MCF 10A (cell line): ENCODE results near the gene KCNE3. TPM values are rescaled to one million over a fixed set of nuclear protein-coding genes. Genes with fewer than 3 reads are reported as not detected.

Source experiments
- BruUV-seq: library from RNA; stranded (reverse); fragments of 400-500 nt; replicated peaks from 2 replicates; lab custom pipeline; 2021; lab: Mats Ljungman, UMichigan
- CTCF ChIA-PET: fragments of 300-600 bp; sonication (Branson Sonifier 250); formaldehyde crosslinking; extraction: SDS; loops from one replicate; lab custom pipeline; 2021; ENCODE audit warnings: antibody characterized with exemption, inconsistent platforms; lab: Yijun Ruan, JAX
- POLR2A ChIA-PET: fragments of 300-600, 350-650 bp; sonication (Branson Sonifier 250); formaldehyde crosslinking; extraction: SDS; loops from one replicate; lab custom pipeline; 2020; ENCODE audit warnings: antibody characterized with exemption, inconsistent platforms; lab: Yijun Ruan, JAX
- DNase-seq: peaks from one replicate; pipeline ENCODE4 v3.0.0-alpha.2; 2018; ENCODE audit not compliant: unreplicated experiment
- H3K27ac Mint-ChIP-seq: one replicate; pipeline ENCODE4 v1.8.0; 2022; ENCODE audit warnings: mild to moderate bottlenecking, low read depth, mixed read lengths; ENCODE audit not compliant: unreplicated experiment
- H3K27me3 Mint-ChIP-seq: one replicate; pipeline ENCODE4 v1.8.0; 2022; ENCODE audit warnings: mixed read lengths; ENCODE audit not compliant: insufficient read depth, unreplicated experiment
- H3K36me3 Mint-ChIP-seq: one replicate; pipeline ENCODE4 v1.8.0; 2022; ENCODE audit warnings: mild to moderate bottlenecking, moderate library complexity, mixed read lengths; ENCODE audit not compliant: insufficient read depth, unreplicated experiment
- H3K4me1 Mint-ChIP-seq: one replicate; pipeline ENCODE4 v1.8.0; 2022; ENCODE audit warnings: mixed read lengths; ENCODE audit not compliant: insufficient read depth, unreplicated experiment
- H3K4me3 Mint-ChIP-seq: one replicate; pipeline ENCODE4 v1.8.0; 2022; ENCODE audit warnings: mild to moderate bottlenecking, moderate library complexity, mixed read lengths; ENCODE audit not compliant: unreplicated experiment
- H3K9me3 Mint-ChIP-seq: one replicate; pipeline ENCODE4 v1.8.0; 2022; ENCODE audit warnings: mixed read lengths; ENCODE audit not compliant: unreplicated experiment
- intact Hi-C: fragments of 100-400 bp; cut with micrococcal nuclease; formaldehyde crosslinking; loops from 2 replicates; pipeline ENCODE4 v1.14.1; 2022
- total RNA-seq: library from RNA; stranded (reverse); gene quantifications from 2 replicates; pipeline ENCODE4 v1.2.3, GENCODE V29; 2022
- TF ChIP-seq, protein P1 (sequence below): fragments of 200-600 bp; IDR thresholded peaks from one replicate; pipeline ENCODE4 v1.8.0; 2022; ENCODE audit warnings: antibody characterized with exemption, mild to moderate bottlenecking; ENCODE audit not compliant: unreplicated experiment

The KCNE3 gene
- total RNA-seq, 1 experiment from 2014 or later = not detected

DNA sequence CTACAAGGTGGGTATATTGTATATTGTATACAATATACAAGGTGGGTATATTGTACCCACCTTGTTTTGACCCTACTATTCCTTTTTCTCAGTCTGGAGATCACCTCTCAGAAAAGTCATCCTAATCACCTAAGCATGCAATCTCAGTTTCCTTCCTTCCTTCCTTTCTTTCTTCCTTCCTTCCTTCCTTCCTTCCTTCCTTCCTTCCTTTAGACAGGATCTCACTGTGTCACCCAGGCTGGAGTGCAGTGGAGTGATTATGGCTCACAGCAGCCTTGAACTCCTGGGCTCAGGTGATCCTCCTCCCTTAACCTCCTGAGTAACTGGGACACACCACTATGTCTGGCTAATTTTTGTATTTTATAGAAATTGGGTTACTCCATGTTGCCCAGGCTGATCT is 1.2 kb upstream of the KCNE3 start:
- Mint-ChIP-seq H3K9me3 (no peaks in the 10 kb centered on the region), H3K4me3 (no peak overlapping the region), H3K4me1 (no peaks in the 10 kb centered on the region), H3K27ac (no peak overlapping the region), H3K36me3 (no peaks in the 10 kb centered on the region), H3K27me3 (no peaks in the 10 kb centered on the region)
- POLR2A ChIA-PET = no interaction called here
- TF ChIP-seq, protein P1, sequence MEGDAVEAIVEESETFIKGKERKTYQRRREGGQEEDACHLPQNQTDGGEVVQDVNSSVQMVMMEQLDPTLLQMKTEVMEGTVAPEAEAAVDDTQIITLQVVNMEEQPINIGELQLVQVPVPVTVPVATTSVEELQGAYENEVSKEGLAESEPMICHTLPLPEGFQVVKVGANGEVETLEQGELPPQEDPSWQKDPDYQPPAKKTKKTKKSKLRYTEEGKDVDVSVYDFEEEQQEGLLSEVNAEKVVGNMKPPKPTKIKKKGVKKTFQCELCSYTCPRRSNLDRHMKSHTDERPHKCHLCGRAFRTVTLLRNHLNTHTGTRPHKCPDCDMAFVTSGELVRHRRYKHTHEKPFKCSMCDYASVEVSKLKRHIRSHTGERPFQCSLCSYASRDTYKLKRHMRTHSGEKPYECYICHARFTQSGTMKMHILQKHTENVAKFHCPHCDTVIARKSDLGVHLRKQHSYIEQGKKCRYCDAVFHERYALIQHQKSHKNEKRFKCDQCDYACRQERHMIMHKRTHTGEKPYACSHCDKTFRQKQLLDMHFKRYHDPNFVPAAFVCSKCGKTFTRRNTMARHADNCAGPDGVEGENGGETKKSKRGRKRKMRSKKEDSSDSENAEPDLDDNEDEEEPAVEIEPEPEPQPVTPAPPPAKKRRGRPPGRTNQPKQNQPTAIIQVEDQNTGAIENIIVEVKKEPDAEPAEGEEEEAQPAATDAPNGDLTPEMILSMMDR = no peak
- no peak for DNase-seq
- intact Hi-C loops = no loop called here
- BruUV-seq = no TSS peak
- CTCF ChIA-PET = interaction anchor here (1.2 to 1.3 kb wide), 2 partner anchors 11 to 19 kb away, joined by 5 to 6 read pairs; no protein-coding TSS in a partner anchor

DNA sequence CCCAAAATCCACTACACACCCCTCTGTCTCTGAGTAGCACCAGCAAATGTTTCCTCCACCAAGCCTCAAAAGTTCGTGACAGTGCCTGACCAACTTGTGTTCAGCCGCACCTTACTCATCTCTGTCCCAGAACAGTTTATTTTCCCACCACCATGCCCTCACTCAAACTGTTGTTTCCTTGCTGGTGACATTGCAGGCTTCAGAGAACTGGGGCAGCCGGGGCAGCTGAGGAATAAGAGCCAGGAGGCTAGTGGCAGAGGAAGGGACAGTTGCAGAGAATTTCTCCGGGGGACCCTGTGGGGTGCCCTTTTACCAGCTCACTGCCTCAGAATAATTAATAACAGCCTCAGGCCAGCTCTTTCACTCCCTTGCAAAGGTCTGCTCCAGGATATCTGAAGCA is 709 bp upstream of the KCNE3 start:
- ChIA-PET POLR2A (no interaction called here), CTCF (interaction anchor here (1.2 to 1.3 kb wide), 2 partner anchors 10 to 19 kb away, joined by 5 to 6 read pairs; no protein-coding TSS in a partner anchor)
- DNase-seq = no peak
- Mint-ChIP-seq H3K27me3 (no peaks in the 10 kb centered on the region), H3K4me3 (no peak overlapping the region), H3K4me1 (no peaks in the 10 kb centered on the region), H3K9me3 (no peaks in the 10 kb centered on the region), H3K36me3 (no peaks in the 10 kb centered on the region), H3K27ac (no peak overlapping the region)
- TF ChIP-seq, protein P1 = no peak
- no TSS peak for BruUV-seq
- intact Hi-C loops = no loop called here

DNA sequence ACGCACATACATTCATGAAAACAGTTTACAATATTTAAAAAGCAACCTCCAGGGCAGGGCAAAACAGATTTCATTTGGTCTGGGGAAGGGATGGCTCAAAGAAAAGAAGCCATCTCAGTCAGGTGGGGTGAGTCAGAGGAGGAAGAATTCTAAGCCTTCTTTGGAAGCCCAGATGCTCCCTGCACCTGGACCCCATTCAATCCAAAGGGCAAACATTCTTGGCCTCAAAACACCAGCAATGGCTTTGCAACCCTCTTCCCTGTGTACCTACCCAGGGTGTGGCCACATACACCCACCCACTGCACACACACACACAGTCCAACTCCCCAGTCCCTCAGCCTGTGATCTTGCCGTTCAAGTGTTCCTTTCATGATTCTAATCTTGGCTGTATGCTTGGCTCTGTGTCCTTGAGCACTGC is 2.0 kb downstream of the KCNE3 start:
- Mint-ChIP-seq H3K27ac (no peak overlapping the region), H3K36me3 (no peaks in the 10 kb centered on the region), H3K9me3 (no peaks in the 10 kb centered on the region), H3K4me1 (no peaks in the 10 kb centered on the region), H3K27me3 (no peaks in the 10 kb centered on the region), H3K4me3 (no peak overlapping the region)
- POLR2A ChIA-PET = no interaction called here
- CTCF ChIA-PET = no interaction called here
- intact Hi-C loops = no loop called here
- no peak for DNase-seq
- no TSS peak for BruUV-seq
- TF ChIP-seq, protein P1 = no peak

DNA sequence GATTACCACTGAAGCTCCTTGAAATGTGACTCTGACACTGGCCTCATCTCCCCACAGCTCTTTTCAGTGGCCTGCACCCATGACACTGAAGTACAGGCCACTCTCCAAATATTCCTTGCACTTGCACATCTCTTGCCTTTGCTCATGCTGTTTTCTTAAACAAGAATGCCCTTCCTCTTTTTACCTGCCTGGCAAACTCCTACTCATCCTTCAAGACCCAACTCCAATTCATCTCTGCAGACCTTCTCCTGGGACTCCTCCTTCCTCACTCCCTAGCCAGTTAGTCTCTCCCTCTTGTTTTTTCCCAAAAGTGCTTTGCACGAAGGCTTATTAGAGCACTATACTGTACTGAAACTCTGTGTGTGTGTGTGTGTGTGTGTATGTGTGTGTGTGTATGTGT is 2.6 kb downstream of the KCNE3 start:
- POLR2A ChIA-PET = no interaction called here
- BruUV-seq = no TSS peak
- no peaks in the 10 kb centered on the region for H3K27me3 Mint-ChIP-seq
- H3K27ac Mint-ChIP-seq = no peak overlapping the region
- no peaks in the 10 kb centered on the region for H3K4me1 Mint-ChIP-seq
- H3K4me3 Mint-ChIP-seq = no peak overlapping the region
- TF ChIP-seq, protein P1 = no peak
- intact Hi-C loops = no loop called here
- CTCF ChIA-PET = interaction anchor here (3.9 kb wide), 1 partner anchor 13 kb away, joined by 43 read pairs; no protein-coding TSS in a partner anchor
- no peaks in the 10 kb centered on the region for H3K36me3 Mint-ChIP-seq
- DNase-seq = no peak
- no peaks in the 10 kb centered on the region for H3K9me3 Mint-ChIP-seq
